Urothelium cell line (cell line): ENCODE data around the gene MAP2K1.
"Not testable (repeated sequence)": the region's sequence is repeated elsewhere in the genome, so short reads cannot be mapped to it uniquely, and the experiment has no call there.

Experiments
- DNase-seq: peaks from one replicate; pipeline ENCODE4 v3.0.0; 2011; ENCODE audit warnings: low spot score, mixed read lengths
- FAIRE-seq: peaks from 2 replicates; lab custom pipeline; 2011; peaks lifted over from hg19 to GRCh38; lab: Jason Lieb, UNC

MAP2K1 gene

DNA sequence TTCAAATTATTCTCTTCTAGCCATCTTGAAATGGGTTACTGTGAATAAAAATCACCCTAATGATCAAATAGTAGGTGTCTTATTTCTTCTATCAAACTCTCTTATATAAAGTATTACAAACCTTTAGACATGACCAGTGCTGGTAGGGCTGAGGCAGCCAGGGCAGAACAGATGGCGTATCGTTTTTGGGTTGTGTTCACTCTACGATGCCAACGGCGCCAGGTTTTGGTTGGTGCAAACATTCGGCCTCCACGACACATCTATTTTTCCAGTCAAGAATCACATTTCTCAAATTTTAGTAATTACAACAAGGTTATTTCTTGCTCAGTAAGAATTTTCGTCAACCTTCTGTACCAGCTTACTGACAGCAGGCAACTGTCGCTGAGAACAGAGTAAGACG is 115.8 kb downstream of the MAP2K1 start:
- FAIRE-seq (no peak), DNase-seq (no peak)

GRCh38 chr15:66503041-66503648 is 116.4 kb downstream of the MAP2K1 start:
- not testable (repeated sequence) for DNase-seq, FAIRE-seq

GRCh38 chr15:66503780-66504562 is 117.3 kb downstream of the MAP2K1 start:
- no peak for DNase-seq
- no peak for FAIRE-seq

GRCh38 chr15:66504563-66505429 is 118.1 kb downstream of the MAP2K1 start, which contains the start of the genes RPL4 and ZWILCH:
TSS of gene RPL4 (minus strand) at chr15:66504855. CDS start at chr15:66504790, 65 bp downstream.
TSS of gene ZWILCH (plus strand) at chr15:66505326. CDS start at chr15:66505339, 13 bp downstream.
- DNase-seq: peak; percentile 88
- FAIRE-seq: peak; percentile 73

DNA sequence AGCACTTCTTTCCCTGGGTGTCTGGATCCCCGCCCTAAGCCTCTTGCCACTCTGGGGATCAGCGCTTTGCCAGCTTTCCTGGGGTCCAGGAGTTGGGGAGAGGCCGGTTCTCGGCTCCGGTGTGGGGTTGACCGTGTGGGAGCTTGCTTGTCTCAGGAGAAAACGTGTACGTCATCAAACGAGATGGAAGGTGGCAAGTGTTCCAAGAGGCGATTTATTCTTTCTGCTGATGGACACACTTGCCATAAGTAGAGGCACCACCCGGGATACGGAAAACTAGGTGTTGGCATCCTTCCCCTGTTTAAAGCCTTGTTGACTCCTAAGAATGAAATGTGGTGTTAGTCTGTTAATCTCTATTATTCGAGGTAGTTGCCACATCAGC is 118.7 kb downstream of the MAP2K1 start:
- no peak for FAIRE-seq
- no peak for DNase-seq

DNA sequence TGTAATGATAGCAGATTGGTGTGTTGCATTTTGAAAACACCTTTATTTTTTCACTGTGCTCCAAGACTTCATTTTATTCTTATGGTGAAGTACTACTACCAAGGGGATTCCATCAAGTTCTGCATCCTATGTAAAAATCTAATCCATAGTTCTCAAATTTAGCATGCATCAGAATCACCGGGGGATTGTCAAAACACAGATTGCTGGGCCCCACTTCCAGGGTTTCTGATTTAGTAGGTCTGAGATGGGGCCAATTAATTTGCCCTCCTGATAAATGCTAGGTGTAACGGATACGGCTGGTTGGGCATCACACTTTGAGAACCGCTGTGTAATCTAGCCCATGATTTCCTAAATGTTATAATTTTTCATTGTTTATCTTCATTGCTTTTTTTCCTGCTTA is 119.1 kb downstream of the MAP2K1 start:
- DNase-seq: no peak
- no peak for FAIRE-seq

- FAIRE-seq (no peak), DNase-seq (no peak)
These were observed 121.7 kb downstream of the MAP2K1 start for GRCh38 chr15:66508293-66508883.

- DNase-seq (no peak), FAIRE-seq (no peak)
These were observed 127.9 kb downstream of the MAP2K1 start for GRCh38 chr15:66514586-66514985.

DNA sequence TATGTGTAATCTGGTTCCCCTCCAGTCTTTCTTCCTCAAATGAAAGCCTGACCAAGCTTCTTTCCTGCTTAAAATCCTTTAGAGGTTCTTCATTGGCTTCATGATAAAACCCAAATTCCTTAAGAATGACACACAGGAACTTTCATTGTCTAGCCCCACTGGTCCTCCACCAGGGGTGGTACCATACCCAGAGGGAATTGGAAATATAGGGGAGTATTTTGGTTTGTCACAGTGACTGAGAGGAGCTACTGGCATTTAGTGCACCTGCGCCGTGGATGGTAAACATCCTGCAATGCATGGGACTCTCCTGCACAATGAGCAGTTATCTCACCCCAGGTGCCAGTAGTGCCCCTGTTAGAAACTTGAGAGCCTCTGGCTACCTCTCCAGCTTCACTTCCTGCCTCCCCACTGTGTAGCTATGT is 129.2 kb downstream of the MAP2K1 start:
- peak; percentile 35 for DNase-seq
- no peak for FAIRE-seq

DNA sequence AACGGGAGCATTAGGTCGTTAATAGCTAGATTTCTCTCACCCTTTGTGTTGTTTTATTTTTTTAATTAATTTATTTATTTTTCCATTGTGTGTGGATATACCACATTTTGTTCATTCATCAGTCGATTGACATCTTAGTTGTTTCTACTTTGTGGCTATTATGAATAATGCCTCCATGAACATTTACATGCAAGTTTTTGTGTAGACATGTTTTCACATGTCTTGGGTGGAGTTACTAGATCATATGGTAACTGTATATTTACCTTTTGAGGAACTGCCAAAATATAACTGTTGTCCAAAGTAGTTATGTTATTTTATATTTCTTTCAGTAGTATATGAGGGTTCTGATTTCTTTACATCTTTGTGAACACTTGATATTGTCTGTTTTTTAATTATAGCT is 137.2 kb downstream of the MAP2K1 start:
- DNase-seq: no peak
- no peak for FAIRE-seq

DNA sequence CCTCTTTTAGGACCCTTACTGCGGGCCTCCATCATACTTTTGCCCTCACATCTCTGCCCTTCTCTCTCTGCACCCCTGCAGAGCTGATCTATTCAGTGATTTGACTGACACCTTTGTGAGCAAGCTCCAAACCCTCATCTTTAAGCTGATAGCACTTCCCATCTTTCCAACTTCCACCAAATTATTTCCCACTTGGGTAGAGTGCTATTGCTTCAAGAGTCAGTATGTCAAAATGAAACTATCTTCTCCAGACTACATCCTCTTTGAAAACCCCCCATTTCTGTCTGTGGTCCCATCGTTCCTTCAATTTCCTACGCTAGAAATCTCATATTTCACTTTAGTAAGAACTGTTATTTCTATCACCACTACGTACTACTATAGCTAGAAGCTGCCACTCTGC is 138.1 kb downstream of the MAP2K1 start:
- FAIRE-seq (no peak), DNase-seq (no peak)

DNA sequence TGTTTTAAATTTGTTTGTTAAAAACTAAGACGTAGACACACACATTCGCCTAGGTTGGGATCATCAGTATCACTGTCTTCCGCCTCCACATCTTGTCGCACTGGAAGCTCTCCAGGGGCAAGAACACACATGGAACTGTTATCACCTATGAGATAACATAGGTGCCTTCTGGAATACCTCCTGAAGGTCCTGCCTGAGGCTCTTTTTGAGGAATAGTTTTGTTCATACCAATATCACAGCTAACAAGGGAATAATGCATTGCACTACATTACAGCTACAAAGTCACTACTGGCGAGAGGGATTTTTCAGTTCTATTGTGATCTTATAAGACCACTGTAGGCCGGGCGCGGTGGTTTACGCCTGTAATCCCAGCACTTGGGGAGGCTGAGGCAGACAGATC is 148.3 kb downstream of the MAP2K1 start:
- no peak for DNase-seq
- FAIRE-seq: peak; percentile 35
